GM19351 (cell line): ENCODE results near the gene FBN1.

Source experiments
- ATAC-seq: cut with Tn5 transposase; IDR thresholded peaks from one replicate; pipeline ENCODE4 v1.9.1; 2021; ENCODE audit warnings: mild to moderate bottlenecking, moderate library complexity; ENCODE audit not compliant: unreplicated experiment

FBN1 gene

GRCh38 chr15:48475600-48476395, 169.7 kb downstream of the FBN1 start:
- no peak for ATAC-seq

- no peak for ATAC-seq
Measured at GRCh38 chr15:48473667-48474066, 171.8 kb downstream of the FBN1 start.

GRCh38 chr15:48472756-48473155, 172.8 kb downstream of the FBN1 start:
- ATAC-seq: no peak

- ATAC-seq: no peak
Measured at GRCh38 chr15:48471073-48471472, 174.4 kb downstream of the FBN1 start.

- no peak for ATAC-seq
Measured at GRCh38 chr15:48470096-48470495, 175.4 kb downstream of the FBN1 start.

- ATAC-seq: no peak
Measured at GRCh38 chr15:48469681-48470080, 175.8 kb downstream of the FBN1 start.

- ATAC-seq: no peak
Measured at GRCh38 chr15:48469271-48469670, 176.2 kb downstream of the FBN1 start.

GRCh38 chr15:48467801-48468200, 177.7 kb downstream of the FBN1 start:
- ATAC-seq: no peak

GRCh38 chr15:48466820-48467219, 178.7 kb downstream of the FBN1 start:
- ATAC-seq: no peak

GRCh38 chr15:48466079-48466478, 179.4 kb downstream of the FBN1 start:
- ATAC-seq: no peak

- no peak for ATAC-seq
Measured at GRCh38 chr15:48465410-48465809, 180.1 kb downstream of the FBN1 start.

- ATAC-seq: no peak
Measured at GRCh38 chr15:48463366-48463880, 182.1 kb downstream of the FBN1 start.

GRCh38 chr15:48462688-48463087, 182.8 kb downstream of the FBN1 start:
- no peak for ATAC-seq

- no peak for ATAC-seq
Measured at GRCh38 chr15:48459571-48460442, 185.7 kb downstream of the FBN1 start.

- ATAC-seq: no peak
Measured at GRCh38 chr15:48458876-48459275, 186.6 kb downstream of the FBN1 start.

GRCh38 chr15:48456134-48456533, 189.4 kb downstream of the FBN1 start:
- ATAC-seq: no peak

GRCh38 chr15:48451736-48452135, 193.8 kb downstream of the FBN1 start:
- ATAC-seq: no peak

- ATAC-seq: no peak
Measured at GRCh38 chr15:48451241-48451640, 194.3 kb downstream of the FBN1 start.

GRCh38 chr15:48449734-48450133, 195.8 kb downstream of the FBN1 start:
- no peak for ATAC-seq

GRCh38 chr15:48447657-48448056, 197.9 kb downstream of the FBN1 start:
- ATAC-seq: no peak

- ATAC-seq: no peak
Measured at GRCh38 chr15:48447058-48447457, 198.5 kb downstream of the FBN1 start.

- no peak for ATAC-seq
Measured at GRCh38 chr15:48442011-48442410, 203.5 kb downstream of the FBN1 start.
